Panc1 (cell line): ENCODE data around the gene U2AF1L4. TPM values are rescaled to one million over a fixed set of nuclear protein-coding genes. Genes with fewer than 3 reads are reported as not detected.

Source experiments
- ATAC-seq: fragments of 200-7000 bp; cut with Tn5 transposase; 2 replicates; pipeline ENCODE4 v1.9.1; 2020; ENCODE audit warnings: mild to moderate bottlenecking, moderate library complexity
- BruUV-seq: library from RNA; stranded (reverse); fragments of 400-500 nt; replicated peaks from 2 replicates; lab custom pipeline; 2021; lab: Mats Ljungman, UMichigan
- CTCF ChIA-PET: fragments of 300-600 bp; sonication (Branson Sonifier 250); formaldehyde crosslinking; loops from one replicate; lab custom pipeline; 2022; ENCODE audit warnings: antibody characterized with exemption; lab: Charles Lee
- POLR2A ChIA-PET: fragments of 300-600 bp; sonication (Branson Sonifier 250); formaldehyde crosslinking; loops from one replicate; lab custom pipeline; 2022; ENCODE audit warnings: antibody characterized with exemption; lab: Charles Lee
- DNase-seq: peaks from one replicate; pipeline ENCODE4 v3.0.0-alpha.2; 2010; ENCODE audit warnings: low read depth, low spot score
- H3K27ac ChIP-seq: 2 replicates; pipeline ENCODE4 v1.5.1; 2011; ENCODE audit warnings: mild to moderate bottlenecking, low read length, inconsistent platforms
- H3K27me3 ChIP-seq: fragments of 200-500 bp; sonication (Bioruptor generic); 2 replicates; pipeline ENCODE4 v1.6.0; 2014; ENCODE audit warnings: low read length, inconsistent platforms; ENCODE audit not compliant: control insufficient read depth, insufficient read depth
- H3K36me3 ChIP-seq: fragments of 200-500 bp; sonication (Bioruptor generic); 2 replicates; pipeline ENCODE4 v1.5.1; 2014; ENCODE audit warnings: inconsistent platforms, mild to moderate bottlenecking, low read length, moderate library complexity; ENCODE audit not compliant: control insufficient read depth, insufficient read depth
- H3K4me1 ChIP-seq: 2 replicates; pipeline ENCODE4 v1.5.1; 2011; ENCODE audit warnings: inconsistent platforms, mild to moderate bottlenecking, low read length, moderate library complexity; ENCODE audit not compliant: control insufficient read depth, insufficient read depth
- H3K4me3 ChIP-seq, 2 experiments: 2 replicates each; pipeline ENCODE4 v1.5.1; 2011 to 2012; ENCODE audit warnings: low read depth in 2 of 2, low read length in 2 of 2, mild to moderate bottlenecking in 2 of 2, inconsistent platforms in 1 of 2, moderate library complexity in 1 of 2
- H3K9me3 ChIP-seq: fragments of 200-500 bp; sonication (Bioruptor generic); 2 replicates; pipeline ENCODE4 v1.5.1; 2014; ENCODE audit warnings: low read depth, mild to moderate bottlenecking, inconsistent platforms, low read length, moderate library complexity; ENCODE audit not compliant: control insufficient read depth, insufficient read depth
- POLR2AphosphoS5 ChIP-seq: IDR thresholded peaks from 2 replicates; pipeline ENCODE4 v1.6.1; 2012; ENCODE audit warnings: mild to moderate bottlenecking, low read depth, low read length, moderate library complexity
- SIN3A ChIP-seq: IDR thresholded peaks from 2 replicates; pipeline ENCODE4 v1.6.1; 2012; ENCODE audit warnings: low read depth, mild to moderate bottlenecking, low read length, moderate library complexity, borderline replicate concordance; ENCODE audit not compliant: insufficient read depth
- TCF7L2 ChIP-seq: IDR thresholded peaks from 2 replicates; pipeline ENCODE4 v1.6.1; 2011; ENCODE audit warnings: mild to moderate bottlenecking, low read depth, low read length, inconsistent platforms
- in situ Hi-C: cut with HindIII; loops from 2 replicates; pipeline ENCODE4 v1.10.0; 2016; ENCODE audit warnings: low sequenced_read_pairs, low pct_unique_long_range_greater_than_20kb
- intact Hi-C: fragments of 100-400 bp; cut with micrococcal nuclease; formaldehyde crosslinking; loops from one replicate; pipeline ENCODE4 v1.10.0; 2022; ENCODE audit not compliant: unreplicated experiment
- total RNA-seq: library from RNA; stranded (reverse); gene quantifications from one replicate; pipeline ENCODE4 v1.2.1, GENCODE V29; 2021; ENCODE audit not compliant: unreplicated experiment
- TF ChIP-seq, protein P1 (sequence below), 2 experiments: IDR thresholded peaks; 2 replicates each; pipeline ENCODE4 v1.6.1; 2011 to 2012; ENCODE audit warnings: low read depth in 2 of 2, control low read depth in 1 of 2, low read length in 1 of 2, mild to moderate bottlenecking in 1 of 2, moderate library complexity in 1 of 2; ENCODE audit not compliant: insufficient read depth in 1 of 2
- TF ChIP-seq, protein P2 (sequence below): fragments of 450-650 bp; IDR thresholded peaks from 2 replicates; pipeline ENCODE4 v1.5.1; 2017; ENCODE audit warnings: mild to moderate bottlenecking

U2AF1L4 gene
- total RNA-seq, 1 experiment from 2014 or later: 29.8 TPM

DNA sequence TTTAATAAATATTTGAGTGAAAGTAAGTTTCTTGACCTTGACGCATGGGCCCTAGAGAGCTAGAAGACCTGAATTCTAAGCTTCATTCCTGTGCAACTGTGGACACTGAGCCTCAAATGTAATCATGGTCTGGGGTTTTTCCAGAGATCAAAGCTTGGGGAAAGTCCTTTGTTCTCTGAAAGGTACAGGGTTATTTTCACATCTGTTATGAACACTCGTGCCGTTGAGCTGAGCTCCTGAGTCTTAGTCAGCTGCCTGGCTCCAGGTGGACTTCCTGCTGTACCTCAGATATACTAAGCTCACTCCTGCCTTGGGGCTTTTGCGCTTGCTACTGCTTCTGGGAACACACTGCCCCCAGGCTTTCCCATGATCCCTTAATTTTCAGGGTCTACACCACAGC lies 48.4 kb downstream of the U2AF1L4 start:
- BruUV-seq: no TSS peak
- POLR2A ChIA-PET: no interaction called here
- DNase-seq (no peak), ATAC-seq (no peak)
- in situ Hi-C loops (no loop called here), intact Hi-C loops (no loop called here)
- Histone ChIP-seq H3K4me3 (no peak overlapping the region), H3K27me3 (no peaks in the 10 kb centered on the region), H3K9me3 (no peaks in the 10 kb centered on the region), H3K36me3 (no peaks in the 10 kb centered on the region), H3K4me1 (no peaks in the 10 kb centered on the region), H3K27ac (no peak overlapping the region)
- CTCF ChIA-PET: interaction anchor here (0.7 kb wide), 1 partner anchor 351 kb away, joined by 4 read pairs; no protein-coding TSS in a partner anchor
- TF ChIP-seq TCF7L2: no peak
- no peak for TF ChIP-seq POLR2AphosphoS5
- TF ChIP-seq, protein P1, sequence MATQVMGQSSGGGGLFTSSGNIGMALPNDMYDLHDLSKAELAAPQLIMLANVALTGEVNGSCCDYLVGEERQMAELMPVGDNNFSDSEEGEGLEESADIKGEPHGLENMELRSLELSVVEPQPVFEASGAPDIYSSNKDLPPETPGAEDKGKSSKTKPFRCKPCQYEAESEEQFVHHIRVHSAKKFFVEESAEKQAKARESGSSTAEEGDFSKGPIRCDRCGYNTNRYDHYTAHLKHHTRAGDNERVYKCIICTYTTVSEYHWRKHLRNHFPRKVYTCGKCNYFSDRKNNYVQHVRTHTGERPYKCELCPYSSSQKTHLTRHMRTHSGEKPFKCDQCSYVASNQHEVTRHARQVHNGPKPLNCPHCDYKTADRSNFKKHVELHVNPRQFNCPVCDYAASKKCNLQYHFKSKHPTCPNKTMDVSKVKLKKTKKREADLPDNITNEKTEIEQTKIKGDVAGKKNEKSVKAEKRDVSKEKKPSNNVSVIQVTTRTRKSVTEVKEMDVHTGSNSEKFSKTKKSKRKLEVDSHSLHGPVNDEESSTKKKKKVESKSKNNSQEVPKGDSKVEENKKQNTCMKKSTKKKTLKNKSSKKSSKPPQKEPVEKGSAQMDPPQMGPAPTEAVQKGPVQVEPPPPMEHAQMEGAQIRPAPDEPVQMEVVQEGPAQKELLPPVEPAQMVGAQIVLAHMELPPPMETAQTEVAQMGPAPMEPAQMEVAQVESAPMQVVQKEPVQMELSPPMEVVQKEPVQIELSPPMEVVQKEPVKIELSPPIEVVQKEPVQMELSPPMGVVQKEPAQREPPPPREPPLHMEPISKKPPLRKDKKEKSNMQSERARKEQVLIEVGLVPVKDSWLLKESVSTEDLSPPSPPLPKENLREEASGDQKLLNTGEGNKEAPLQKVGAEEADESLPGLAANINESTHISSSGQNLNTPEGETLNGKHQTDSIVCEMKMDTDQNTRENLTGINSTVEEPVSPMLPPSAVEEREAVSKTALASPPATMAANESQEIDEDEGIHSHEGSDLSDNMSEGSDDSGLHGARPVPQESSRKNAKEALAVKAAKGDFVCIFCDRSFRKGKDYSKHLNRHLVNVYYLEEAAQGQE (IDR thresholded peaks at IDR 0.05; ENCODE audit: insufficient read depth in 1 of 2, low read depth in 2 of 2, low read length in 1 of 2): no peak
- TF ChIP-seq, protein P2, sequence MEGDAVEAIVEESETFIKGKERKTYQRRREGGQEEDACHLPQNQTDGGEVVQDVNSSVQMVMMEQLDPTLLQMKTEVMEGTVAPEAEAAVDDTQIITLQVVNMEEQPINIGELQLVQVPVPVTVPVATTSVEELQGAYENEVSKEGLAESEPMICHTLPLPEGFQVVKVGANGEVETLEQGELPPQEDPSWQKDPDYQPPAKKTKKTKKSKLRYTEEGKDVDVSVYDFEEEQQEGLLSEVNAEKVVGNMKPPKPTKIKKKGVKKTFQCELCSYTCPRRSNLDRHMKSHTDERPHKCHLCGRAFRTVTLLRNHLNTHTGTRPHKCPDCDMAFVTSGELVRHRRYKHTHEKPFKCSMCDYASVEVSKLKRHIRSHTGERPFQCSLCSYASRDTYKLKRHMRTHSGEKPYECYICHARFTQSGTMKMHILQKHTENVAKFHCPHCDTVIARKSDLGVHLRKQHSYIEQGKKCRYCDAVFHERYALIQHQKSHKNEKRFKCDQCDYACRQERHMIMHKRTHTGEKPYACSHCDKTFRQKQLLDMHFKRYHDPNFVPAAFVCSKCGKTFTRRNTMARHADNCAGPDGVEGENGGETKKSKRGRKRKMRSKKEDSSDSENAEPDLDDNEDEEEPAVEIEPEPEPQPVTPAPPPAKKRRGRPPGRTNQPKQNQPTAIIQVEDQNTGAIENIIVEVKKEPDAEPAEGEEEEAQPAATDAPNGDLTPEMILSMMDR: no peak
- TF ChIP-seq SIN3A: no peak

DNA sequence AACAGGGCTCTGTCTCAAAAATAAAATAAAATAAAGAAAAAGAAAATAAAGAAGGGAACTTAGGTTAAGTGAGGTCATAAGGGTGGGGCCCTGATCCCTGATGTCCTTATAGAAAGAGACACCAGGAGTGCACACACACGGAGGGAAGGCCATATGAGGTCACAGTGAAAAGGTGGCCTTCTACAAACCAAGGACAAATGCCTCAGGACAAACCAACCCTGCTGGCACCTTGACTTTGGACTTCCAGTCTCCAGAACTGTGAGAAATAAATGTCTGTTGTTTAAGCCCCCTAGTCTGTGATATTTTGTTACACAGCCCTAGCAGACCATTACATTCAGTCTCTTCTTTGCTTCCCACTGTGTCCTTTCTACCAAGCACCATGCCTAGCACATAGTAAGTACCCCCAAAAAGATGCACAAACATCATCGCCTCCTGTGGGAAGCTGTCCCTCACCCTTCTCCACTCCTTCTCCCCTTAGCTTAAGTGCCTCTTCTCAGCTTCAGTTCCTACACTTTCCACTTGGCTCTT lies 49.3 kb downstream of the U2AF1L4 start:
- CTCF ChIA-PET: no interaction called here

More for the DNA sequence above, 49.3 kb downstream of the U2AF1L4 start:
- H3K27me3 ChIP-seq: no peaks in the 10 kb centered on the region
- H3K9me3 ChIP-seq: no peaks in the 10 kb centered on the region
- no TSS peak for BruUV-seq
- H3K27ac ChIP-seq: no peak overlapping the region
- TF ChIP-seq SIN3A: no peak
- no peak for TF ChIP-seq POLR2AphosphoS5
- TF ChIP-seq TCF7L2: no peak
- no peaks in the 10 kb centered on the region for H3K36me3 ChIP-seq
- ATAC-seq (no peak), DNase-seq (no peak)
- intact Hi-C loops (loop anchor here (2.0 kb wide), 1 partner anchor 21 kb away; no protein-coding TSS in a partner anchor), in situ Hi-C loops (no loop called here)
- no peaks in the 10 kb centered on the region for H3K4me1 ChIP-seq
- no peak overlapping the region for H3K4me3 ChIP-seq
- POLR2A ChIA-PET: no interaction called here
